ENCODE data around the gene SND1. TPM values are rescaled to one million over a fixed set of nuclear protein-coding genes. Genes with fewer than 3 reads are reported as not detected.

The SND1 gene
- total and polyA plus RNA-seq, 12 donors, result 58.9 to 266 (median 132) TPM

DNA sequence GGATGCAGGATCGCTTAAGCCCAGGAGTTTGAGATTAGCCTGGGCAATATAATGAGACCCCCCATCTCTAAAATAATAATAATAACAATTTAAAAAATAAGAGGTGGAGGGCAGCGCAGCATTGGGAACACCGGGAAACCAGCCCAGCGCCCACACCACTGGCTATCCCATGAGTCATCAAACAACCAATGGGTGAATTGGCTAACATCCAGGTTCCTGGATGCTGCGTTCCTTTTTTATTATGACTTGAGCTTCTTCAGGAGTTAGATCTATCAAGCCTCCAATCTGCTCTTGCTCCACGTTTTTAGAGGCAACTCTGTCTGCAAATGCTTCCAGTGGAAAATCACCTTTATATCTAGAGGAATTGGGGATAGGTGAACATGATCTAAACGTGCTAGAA lies 389.2 kb downstream of the SND1 start:
- no peak overlapping the region for H3K4me3 ChIP-seq
- 43 to 56% (median 51%) methylated on average over 7 of the region's 7 CpGs for WGBS, 4 donors
- TF ChIP-seq, protein P1, sequence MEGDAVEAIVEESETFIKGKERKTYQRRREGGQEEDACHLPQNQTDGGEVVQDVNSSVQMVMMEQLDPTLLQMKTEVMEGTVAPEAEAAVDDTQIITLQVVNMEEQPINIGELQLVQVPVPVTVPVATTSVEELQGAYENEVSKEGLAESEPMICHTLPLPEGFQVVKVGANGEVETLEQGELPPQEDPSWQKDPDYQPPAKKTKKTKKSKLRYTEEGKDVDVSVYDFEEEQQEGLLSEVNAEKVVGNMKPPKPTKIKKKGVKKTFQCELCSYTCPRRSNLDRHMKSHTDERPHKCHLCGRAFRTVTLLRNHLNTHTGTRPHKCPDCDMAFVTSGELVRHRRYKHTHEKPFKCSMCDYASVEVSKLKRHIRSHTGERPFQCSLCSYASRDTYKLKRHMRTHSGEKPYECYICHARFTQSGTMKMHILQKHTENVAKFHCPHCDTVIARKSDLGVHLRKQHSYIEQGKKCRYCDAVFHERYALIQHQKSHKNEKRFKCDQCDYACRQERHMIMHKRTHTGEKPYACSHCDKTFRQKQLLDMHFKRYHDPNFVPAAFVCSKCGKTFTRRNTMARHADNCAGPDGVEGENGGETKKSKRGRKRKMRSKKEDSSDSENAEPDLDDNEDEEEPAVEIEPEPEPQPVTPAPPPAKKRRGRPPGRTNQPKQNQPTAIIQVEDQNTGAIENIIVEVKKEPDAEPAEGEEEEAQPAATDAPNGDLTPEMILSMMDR (IDR thresholded peaks at IDR 0.05), result no peak
- TF ChIP-seq POLR2A (IDR thresholded peaks at IDR 0.05), result no peak
- intact Hi-C loops (cut with DNase I), result loop anchor here in 1 of 2 donors (5.0 kb wide), 1 partner anchor 166 kb away; no protein-coding TSS in a partner anchor
- peaks cover 6 to 7% of the 10 kb centered on the region in 2 donors for H3K4me1 ChIP-seq (replicated peaks in 1 of 2)
- H3K27me3 ChIP-seq, result no peaks in the 10 kb centered on the region
- H3K9me3 ChIP-seq (replicated peaks in 1 of 3), result no peaks in the 10 kb centered on the region
- peak in 6 of 7 donors; percentile 40 to 73 (median 66) for DNase-seq
- H3K36me3 ChIP-seq (replicated peaks in 1 of 2), result no peaks in the 10 kb centered on the region
- no peak overlapping the region for H3K27ac ChIP-seq

DNA sequence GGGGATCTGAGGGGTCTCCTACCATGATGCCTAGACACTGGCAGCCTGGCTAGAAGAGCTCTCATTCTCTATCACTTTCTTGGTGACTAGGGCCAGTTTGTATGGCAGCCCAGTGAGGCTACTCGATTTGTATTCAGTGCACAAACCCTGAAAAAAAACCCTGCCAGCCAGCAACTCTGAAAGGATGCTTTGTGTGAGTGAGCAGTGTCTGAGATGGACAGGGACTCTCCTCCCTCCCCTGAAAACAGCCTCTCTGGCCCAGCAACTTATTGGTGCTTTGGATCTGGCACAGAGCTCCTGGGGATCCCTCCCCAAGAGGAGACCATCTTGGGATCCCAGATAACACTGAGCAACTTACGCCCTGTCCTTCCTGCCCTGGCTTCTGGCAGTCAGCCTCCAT lies 390.0 kb downstream of the SND1 start:
- Histone ChIP-seq H3K36me3 (replicated peaks in 1 of 2) (no peaks in the 10 kb centered on the region), H3K9me3 (replicated peaks in 1 of 3) (no peaks in the 10 kb centered on the region), H3K4me3 (no peak overlapping the region), H3K4me1 (replicated peaks in 1 of 2) (peaks cover 6 to 7% of the 10 kb centered on the region in 2 donors), H3K27me3 (no peaks in the 10 kb centered on the region), H3K27ac (no peak overlapping the region)
- WGBS, 4 donors, result 93 to 96% (median 94%) methylated on average over 2 of the region's 2 CpGs
- DNase-seq, result no peak
- intact Hi-C loops (cut with DNase I), result loop anchor here in 1 of 2 donors (5.0 kb wide), 1 partner anchor 165 kb away; no protein-coding TSS in a partner anchor
- TF ChIP-seq, protein P1 (IDR thresholded peaks at IDR 0.05), result no peak
- TF ChIP-seq POLR2A (IDR thresholded peaks at IDR 0.05), result no peak

DNA sequence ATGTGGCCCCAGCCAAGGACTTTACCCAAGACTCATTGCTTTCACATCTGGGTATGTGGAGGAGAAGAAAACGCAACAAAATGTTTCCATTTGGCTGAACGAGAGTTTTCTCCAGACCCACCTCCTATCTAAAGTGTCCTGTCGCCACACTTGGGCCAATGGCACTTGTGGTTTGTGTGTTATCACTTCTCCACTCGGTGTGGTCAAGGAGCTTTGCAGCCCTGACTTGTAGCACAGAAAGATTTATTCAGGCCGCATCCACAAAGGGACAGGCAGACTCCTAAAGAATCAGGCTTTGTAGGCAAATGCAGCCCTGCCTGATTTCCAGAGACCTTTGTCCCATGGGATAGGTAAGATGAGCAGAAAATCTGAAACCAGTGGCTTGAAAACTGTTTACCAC lies 392.1 kb downstream of the SND1 start:
- Histone ChIP-seq H3K4me1 (replicated peaks in 1 of 2) (peaks cover 6 to 7% of the 10 kb centered on the region in 2 donors), H3K27ac (no peak overlapping the region), H3K4me3 (no peak overlapping the region), H3K9me3 (replicated peaks in 1 of 3) (no peaks in the 10 kb centered on the region), H3K27me3 (no peaks in the 10 kb centered on the region), H3K36me3 (replicated peaks in 1 of 2) (no peaks in the 10 kb centered on the region)
- no peak for DNase-seq
- 86 to 94% (median 89%) methylated on average over 5 of the region's 5 CpGs for WGBS, 4 donors
- intact Hi-C loops (cut with DNase I), result loop anchor here in 1 of 2 donors (5.0 kb wide), 1 partner anchor 163 kb away; no protein-coding TSS in a partner anchor
- no peak for TF ChIP-seq POLR2A (IDR thresholded peaks at IDR 0.05)
- TF ChIP-seq, protein P1 (IDR thresholded peaks at IDR 0.05), result no peak

DNA sequence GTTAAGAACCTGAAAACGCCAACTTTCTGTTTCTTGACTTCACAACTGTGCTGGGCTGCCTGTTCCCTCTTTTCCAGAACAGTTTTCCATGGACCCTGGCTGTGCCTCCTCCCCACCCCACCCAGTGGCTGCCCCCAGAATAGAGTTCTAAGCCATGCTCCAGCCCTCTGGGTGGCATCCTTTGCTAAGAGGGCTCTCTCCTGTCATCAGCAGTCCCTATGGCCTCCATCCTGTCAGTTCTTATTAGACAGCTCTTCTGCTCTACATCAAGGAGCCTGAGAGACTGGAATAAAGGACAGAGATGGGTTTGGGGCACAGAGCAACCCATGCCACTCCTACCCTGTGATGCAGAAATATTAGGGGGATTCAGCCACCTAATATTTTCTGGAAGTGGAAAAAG lies 393.2 kb downstream of the SND1 start:
- intact Hi-C loops (cut with DNase I), result no loop called here
- Histone ChIP-seq H3K27me3 (no peaks in the 10 kb centered on the region), H3K27ac (no peak overlapping the region), H3K36me3 (replicated peaks in 1 of 2) (no peaks in the 10 kb centered on the region), H3K4me1 (replicated peaks in 1 of 2) (peaks cover 6 to 7% of the 10 kb centered on the region in 2 donors), H3K9me3 (replicated peaks in 1 of 3) (no peaks in the 10 kb centered on the region), H3K4me3 (no peak overlapping the region)
- no peak for DNase-seq
- no peak for TF ChIP-seq POLR2A (IDR thresholded peaks at IDR 0.05)
- TF ChIP-seq, protein P1 (IDR thresholded peaks at IDR 0.05), result no peak
- 82 to 90% (median 85%) methylated on average over 1 of the region's 1 CpG for WGBS, 4 donors
